RWPE2 (cell line): ENCODE measurements around the gene BFSP1.

Experiments used
- ATAC-seq: fragments of 200-7000 bp; cut with Tn5 transposase; 3 replicates; pipeline ENCODE4 v1.9.1; 2021; ENCODE audit warnings: low read depth
- DNase-seq: peaks from one replicate; pipeline ENCODE4 v3.0.0-alpha.2; 2020; ENCODE audit warnings: low spot score
- H3K27ac ChIP-seq: fragments of 450-650 bp; 2 replicates; pipeline ENCODE4 v1.5.1; 2017; ENCODE audit warnings: mild to moderate bottlenecking; ENCODE audit not compliant: poor library complexity, severe bottlenecking
- H3K27me3 ChIP-seq: fragments of 250-450 bp; sonication (Bioruptor Pico); 2 replicates; pipeline ENCODE4 v1.5.1; 2021; ENCODE audit warnings: mild to moderate bottlenecking, moderate library complexity; ENCODE audit not compliant: insufficient read depth, poor library complexity, severe bottlenecking
- H3K36me3 ChIP-seq: fragments of 250-450 bp; sonication (Bioruptor Pico); 2 replicates; pipeline ENCODE4 v1.5.1; 2020; ENCODE audit warnings: low read depth, mild to moderate bottlenecking, moderate library complexity
- H3K4me1 ChIP-seq: fragments of 250-450 bp; sonication (Bioruptor Pico); 2 replicates; pipeline ENCODE4 v1.5.1; 2021; ENCODE audit warnings: mild to moderate bottlenecking, moderate library complexity; ENCODE audit not compliant: insufficient read depth, poor library complexity, severe bottlenecking
- H3K4me3 ChIP-seq: fragments of 250-450 bp; sonication (Bioruptor Pico); 2 replicates; pipeline ENCODE4 v1.5.1; 2021; ENCODE audit warnings: mild to moderate bottlenecking, moderate library complexity; ENCODE audit not compliant: severe bottlenecking
- H3K9me3 ChIP-seq: fragments of 250-450 bp; sonication (Bioruptor Pico); 2 replicates; pipeline ENCODE4 v1.5.1; 2021; ENCODE audit warnings: mild to moderate bottlenecking, moderate library complexity; ENCODE audit not compliant: severe bottlenecking
- CTCF ChIP-seq: fragments of 450-650 bp; IDR thresholded peaks from one replicate; pipeline ENCODE4 v1.5.1; 2017; ENCODE audit warnings: mild to moderate bottlenecking, moderate library complexity; ENCODE audit not compliant: poor library complexity, severe bottlenecking

The BFSP1 gene

GRCh38 chr20:17471606-17472187 lies 59.5 kb downstream of the BFSP1 start:
- no peak for ATAC-seq
- H3K36me3 ChIP-seq, result no peaks in the 10 kb centered on the region
- no peak for DNase-seq
- no peaks in the 10 kb centered on the region for H3K9me3 ChIP-seq
- no peak overlapping the region for H3K27ac ChIP-seq
- H3K4me3 ChIP-seq, result no peak overlapping the region
- H3K4me1 ChIP-seq, result no peaks in the 10 kb centered on the region
- no peaks in the 10 kb centered on the region for H3K27me3 ChIP-seq
- no peak for TF ChIP-seq CTCF

- TF ChIP-seq CTCF, result no peak
Measured at GRCh38 chr20:17470973-17471372, 60.2 kb downstream of the BFSP1 start.

GRCh38 chr20:17470521-17470920 lies 60.7 kb downstream of the BFSP1 start:
- DNase-seq (no peak), ATAC-seq (no peak)
- Histone ChIP-seq H3K27me3 (no peaks in the 10 kb centered on the region), H3K4me3 (no peak overlapping the region), H3K4me1 (no peaks in the 10 kb centered on the region), H3K36me3 (no peaks in the 10 kb centered on the region), H3K9me3 (no peaks in the 10 kb centered on the region), H3K27ac (no peak overlapping the region)
- no peak for TF ChIP-seq CTCF

More at GRCh38 chr20:17470973-17471372, 60.2 kb downstream of the BFSP1 start:
- no peaks in the 10 kb centered on the region for H3K36me3 ChIP-seq
- H3K27ac ChIP-seq, result no peak overlapping the region
- no peaks in the 10 kb centered on the region for H3K27me3 ChIP-seq
- H3K4me1 ChIP-seq, result no peaks in the 10 kb centered on the region
- H3K4me3 ChIP-seq, result no peak overlapping the region
- no peaks in the 10 kb centered on the region for H3K9me3 ChIP-seq
- DNase-seq (no peak), ATAC-seq (no peak)

- Histone ChIP-seq H3K4me1 (no peaks in the 10 kb centered on the region), H3K27me3 (no peaks in the 10 kb centered on the region), H3K36me3 (no peaks in the 10 kb centered on the region), H3K4me3 (no peak overlapping the region), H3K27ac (no peak overlapping the region), H3K9me3 (no peaks in the 10 kb centered on the region)
- DNase-seq (no peak), ATAC-seq (no peak)
- TF ChIP-seq CTCF, result no peak
Measured at GRCh38 chr20:17469246-17470030, 61.7 kb downstream of the BFSP1 start.
